Measurements from ENCODE around the gene CELF2.
A peak's percentile ranks its signal among the peaks of the same experiment; 100 is the strongest.

The CELF2 gene

GRCh38 chr10:11305825-11306593, 288.3 kb downstream of the CELF2 start:
- H2AK5ac ChIP-seq (ENCODE audit: low read depth, low read length) = no peak overlapping the region
- no peak overlapping the region for H3K4me3 ChIP-seq (ENCODE audit: low read length in 2 of 2)
- no peak overlapping the region for H3K14ac ChIP-seq (ENCODE audit: low read length)
- H3K18ac ChIP-seq (ENCODE audit: low read length) = no peak overlapping the region
- H3K36me3 ChIP-seq (replicated peaks in 1 of 2; ENCODE audit: control insufficient read depth in 2 of 2, insufficient read depth in 2 of 2, low read length in 2 of 2) = peaks cover 0 to 21% of the 10 kb centered on the region in 2 donors
- no peaks in the 10 kb centered on the region for H3K27me3 ChIP-seq (ENCODE audit: control insufficient read depth in 3 of 3, insufficient read depth in 3 of 3, low read depth in 1 of 3, low read length in 3 of 3)
- no peak overlapping the region for H3K9ac ChIP-seq (ENCODE audit: low read depth, low read length, poor library complexity)
- WGBS, 2 donors (ENCODE audit: extremely low coverage in 2 of 2, insufficient read length in 2 of 2, insufficient replicate concordance in 1 of 2) = no CpG with 5 or more reads among the region's 13 CpGs
- no peak overlapping the region for H2BK15ac ChIP-seq (ENCODE audit: low read length)
- H3K4me1 ChIP-seq (ENCODE audit: control insufficient read depth in 2 of 2, insufficient read depth in 1 of 2, low read depth in 1 of 2, low read length in 2 of 2) = peaks cover 0 to 2% of the 10 kb centered on the region in 2 donors
- H3K4me2 ChIP-seq (ENCODE audit: insufficient read depth, low read length, poor library complexity, severe bottlenecking) = no peak overlapping the region
- no peaks in the 10 kb centered on the region for H3K79me1 ChIP-seq (ENCODE audit: low read depth, low read length)
- H2BK120ac ChIP-seq (ENCODE audit: low read depth, low read length) = no peak overlapping the region
- no peak overlapping the region for H4K8ac ChIP-seq (ENCODE audit: low read depth, low read length)
- H4K91ac ChIP-seq (ENCODE audit: low read depth, low read length, poor library complexity) = no peak overlapping the region
- no peak overlapping the region for H3K4ac ChIP-seq (ENCODE audit: low read length)
- no peak overlapping the region for H2BK5ac ChIP-seq (ENCODE audit: low read length)
- H3K23ac ChIP-seq (ENCODE audit: low read depth, low read length, poor library complexity) = no peak overlapping the region
- no peak overlapping the region for H3K27ac ChIP-seq (replicated peaks; ENCODE audit: low read length)
- H2BK12ac ChIP-seq (ENCODE audit: low read length) = no peak overlapping the region
- peaks cover 11 to 40% of the 10 kb centered on the region in 2 donors for H3K9me3 ChIP-seq (replicated peaks in 1 of 2; ENCODE audit: control insufficient read depth in 2 of 2, insufficient read depth in 1 of 2, low read depth in 1 of 2, low read length in 2 of 2)
- no peak overlapping the region for H2AFZ ChIP-seq (ENCODE audit: low read length)
- DNase-seq (ENCODE audit: low spot score) = no peak

- Histone ChIP-seq H3K4me2 (ENCODE audit: insufficient read depth, low read length, poor library complexity, severe bottlenecking) (no peak overlapping the region), H3K18ac (ENCODE audit: low read length) (no peak overlapping the region), H2AK5ac (ENCODE audit: low read depth, low read length) (no peak overlapping the region), H3K9ac (ENCODE audit: low read depth, low read length, poor library complexity) (no peak overlapping the region), H2AFZ (ENCODE audit: low read length) (no peak overlapping the region), H4K8ac (ENCODE audit: low read depth, low read length) (no peak overlapping the region), H4K91ac (ENCODE audit: low read depth, low read length, poor library complexity) (no peak overlapping the region), H3K9me3 (replicated peaks in 1 of 2; ENCODE audit: control insufficient read depth in 2 of 2, insufficient read depth in 1 of 2, low read depth in 1 of 2, low read length in 2 of 2) (peaks cover 11 to 50% of the 10 kb centered on the region in 2 donors), H2BK15ac (ENCODE audit: low read length) (no peak overlapping the region), H3K27ac (replicated peaks; ENCODE audit: low read length) (no peak overlapping the region), H3K23ac (ENCODE audit: low read depth, low read length, poor library complexity) (no peak overlapping the region), H3K27me3 (ENCODE audit: control insufficient read depth in 3 of 3, insufficient read depth in 3 of 3, low read depth in 1 of 3, low read length in 3 of 3) (no peaks in the 10 kb centered on the region), H3K14ac (ENCODE audit: low read length) (no peak overlapping the region), H3K79me1 (ENCODE audit: low read depth, low read length) (no peaks in the 10 kb centered on the region), H3K4me3 (ENCODE audit: low read length in 2 of 2) (peak overlapping the region in 1 of 2 donors; percentile 12), H2BK120ac (ENCODE audit: low read depth, low read length) (no peak overlapping the region), H3K4me1 (ENCODE audit: control insufficient read depth in 2 of 2, insufficient read depth in 1 of 2, low read depth in 1 of 2, low read length in 2 of 2) (peaks cover 0 to 2% of the 10 kb centered on the region in 2 donors), H2BK5ac (ENCODE audit: low read length) (no peak overlapping the region), H3K4ac (ENCODE audit: low read length) (no peak overlapping the region), H2BK12ac (ENCODE audit: low read length) (no peak overlapping the region), H3K36me3 (replicated peaks in 1 of 2; ENCODE audit: control insufficient read depth in 2 of 2, insufficient read depth in 2 of 2, low read length in 2 of 2) (peaks cover 0 to 20% of the 10 kb centered on the region in 2 donors)
- no CpG with 5 or more reads among the region's 6 CpGs for WGBS, 2 donors (ENCODE audit: extremely low coverage in 2 of 2, insufficient read length in 2 of 2, insufficient replicate concordance in 1 of 2)
- DNase-seq (ENCODE audit: low spot score) = no peak
Measured at GRCh38 chr10:11307004-11307403, 289.3 kb downstream of the CELF2 start.

DNA sequence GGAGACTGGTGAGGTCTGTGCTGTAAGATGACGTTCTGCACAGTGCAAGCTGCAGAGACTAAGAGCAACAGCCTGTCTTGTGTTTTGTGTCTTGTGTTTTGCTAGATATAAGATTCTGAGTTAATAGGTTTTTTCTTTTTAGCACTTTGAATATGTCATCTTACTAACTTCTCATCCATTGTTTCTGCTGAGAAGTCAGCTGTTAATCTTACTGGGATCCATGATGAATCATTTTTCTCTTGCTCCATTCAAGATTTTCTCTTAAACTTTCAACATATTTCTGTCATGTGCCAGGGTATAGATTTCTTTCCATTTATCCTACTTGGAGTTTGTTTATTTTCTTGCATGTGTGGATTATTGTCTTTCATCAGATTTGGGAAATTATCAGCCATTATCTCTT, 290.3 kb downstream of the CELF2 start:
- Histone ChIP-seq H3K9ac (ENCODE audit: low read depth, low read length, poor library complexity) (no peak overlapping the region), H3K4ac (ENCODE audit: low read length) (no peak overlapping the region), H3K27me3 (ENCODE audit: control insufficient read depth in 3 of 3, insufficient read depth in 3 of 3, low read depth in 1 of 3, low read length in 3 of 3) (no peaks in the 10 kb centered on the region), H3K4me3 (ENCODE audit: low read length in 2 of 2) (no peak overlapping the region), H4K91ac (ENCODE audit: low read depth, low read length, poor library complexity) (no peak overlapping the region), H2BK120ac (ENCODE audit: low read depth, low read length) (no peak overlapping the region), H4K8ac (ENCODE audit: low read depth, low read length) (no peak overlapping the region), H2AK5ac (ENCODE audit: low read depth, low read length) (no peak overlapping the region), H3K4me2 (ENCODE audit: insufficient read depth, low read length, poor library complexity, severe bottlenecking) (no peak overlapping the region), H2BK15ac (ENCODE audit: low read length) (no peak overlapping the region), H2BK5ac (ENCODE audit: low read length) (no peak overlapping the region), H3K14ac (ENCODE audit: low read length) (no peak overlapping the region), H3K23ac (ENCODE audit: low read depth, low read length, poor library complexity) (no peak overlapping the region), H3K18ac (ENCODE audit: low read length) (no peak overlapping the region), H3K9me3 (replicated peaks in 1 of 2; ENCODE audit: control insufficient read depth in 2 of 2, insufficient read depth in 1 of 2, low read depth in 1 of 2, low read length in 2 of 2) (peaks cover 11 to 54% of the 10 kb centered on the region in 2 donors), H3K79me1 (ENCODE audit: low read depth, low read length) (no peaks in the 10 kb centered on the region), H3K27ac (replicated peaks; ENCODE audit: low read length) (no peak overlapping the region), H3K36me3 (replicated peaks in 1 of 2; ENCODE audit: control insufficient read depth in 2 of 2, insufficient read depth in 2 of 2, low read length in 2 of 2) (peaks cover 0 to 18% of the 10 kb centered on the region in 2 donors), H2AFZ (ENCODE audit: low read length) (no peak overlapping the region), H3K4me1 (ENCODE audit: control insufficient read depth in 2 of 2, insufficient read depth in 1 of 2, low read depth in 1 of 2, low read length in 2 of 2) (peaks cover 0 to 2% of the 10 kb centered on the region in 2 donors), H2BK12ac (ENCODE audit: low read length) (no peak overlapping the region)
- no peak for DNase-seq (ENCODE audit: low spot score)
- WGBS, 2 donors (ENCODE audit: extremely low coverage in 2 of 2, insufficient read length in 2 of 2, insufficient replicate concordance in 1 of 2) = no CpG with 5 or more reads among the region's 1 CpG

- H2BK120ac ChIP-seq (ENCODE audit: low read depth, low read length) = no peak overlapping the region
- no peak overlapping the region for H2BK5ac ChIP-seq (ENCODE audit: low read length)
- no peak overlapping the region for H3K18ac ChIP-seq (ENCODE audit: low read length)
- no peak for DNase-seq (ENCODE audit: low spot score)
- H3K9me3 ChIP-seq (replicated peaks in 1 of 2; ENCODE audit: control insufficient read depth in 2 of 2, insufficient read depth in 1 of 2, low read depth in 1 of 2, low read length in 2 of 2) = peaks cover 11 to 51% of the 10 kb centered on the region in 2 donors
- no peak overlapping the region for H3K4me3 ChIP-seq (ENCODE audit: low read length in 2 of 2)
- peaks cover 0 to 2% of the 10 kb centered on the region in 2 donors for H3K4me1 ChIP-seq (ENCODE audit: control insufficient read depth in 2 of 2, insufficient read depth in 1 of 2, low read depth in 1 of 2, low read length in 2 of 2)
- H3K14ac ChIP-seq (ENCODE audit: low read length) = no peak overlapping the region
- no peak overlapping the region for H4K8ac ChIP-seq (ENCODE audit: low read depth, low read length)
- no peak overlapping the region for H2AFZ ChIP-seq (ENCODE audit: low read length)
- H2BK12ac ChIP-seq (ENCODE audit: low read length) = no peak overlapping the region
- no peak overlapping the region for H2AK5ac ChIP-seq (ENCODE audit: low read depth, low read length)
- no peak overlapping the region for H3K27ac ChIP-seq (replicated peaks; ENCODE audit: low read length)
- H3K36me3 ChIP-seq (replicated peaks in 1 of 2; ENCODE audit: control insufficient read depth in 2 of 2, insufficient read depth in 2 of 2, low read length in 2 of 2) = peaks cover 13 to 22% of the 10 kb centered on the region in 2 donors
- H4K91ac ChIP-seq (ENCODE audit: low read depth, low read length, poor library complexity) = no peak overlapping the region
- H3K23ac ChIP-seq (ENCODE audit: low read depth, low read length, poor library complexity) = no peak overlapping the region
- no peaks in the 10 kb centered on the region for H3K27me3 ChIP-seq (ENCODE audit: control insufficient read depth in 3 of 3, insufficient read depth in 3 of 3, low read depth in 1 of 3, low read length in 3 of 3)
- H3K79me1 ChIP-seq (ENCODE audit: low read depth, low read length) = no peaks in the 10 kb centered on the region
- H3K4me2 ChIP-seq (ENCODE audit: insufficient read depth, low read length, poor library complexity, severe bottlenecking) = no peak overlapping the region
- no CpG with 5 or more reads among the region's 2 CpGs for WGBS, 2 donors (ENCODE audit: extremely low coverage in 2 of 2, insufficient read length in 2 of 2, insufficient replicate concordance in 1 of 2)
- no peak overlapping the region for H2BK15ac ChIP-seq (ENCODE audit: low read length)
- no peak overlapping the region for H3K9ac ChIP-seq (ENCODE audit: low read depth, low read length, poor library complexity)
- no peak overlapping the region for H3K4ac ChIP-seq (ENCODE audit: low read length)
Measured at GRCh38 chr10:11311027-11311426, 293.4 kb downstream of the CELF2 start.
